K562 (cell line): ENCODE measurements around the gene CCDC136. TPM values are rescaled to one million over a fixed set of nuclear protein-coding genes. Genes with fewer than 3 reads are reported as not detected.

Source experiments
- FOXP1 ChIP-seq: sonication (generic); formaldehyde crosslinking; IDR thresholded peaks from 2 replicates; pipeline ENCODE4 v1.8.0; 2022; ENCODE audit warnings: mild to moderate bottlenecking, missing genetic modification reagents
- HCFC1 ChIP-seq: IDR thresholded peaks from 2 replicates; pipeline ENCODE4 v1.6.1; 2012; ENCODE audit warnings: low read depth, low read length, improper control_type of control experiment
- JUND ChIP-seq, 2 experiments: IDR thresholded peaks; 2 replicates in 1 of 2; 3 replicates in 1 of 2; pipeline ENCODE4 v1.6.1; 2011; ENCODE audit warnings: borderline replicate concordance in 2 of 2, low read depth in 2 of 2, low read length in 2 of 2, improper control_type of control experiment in 1 of 2, missing biosample characterization in 1 of 2, missing genetic modification characterization in 1 of 2, missing genetic modification reagents in 1 of 2
- MED1 ChIP-seq: sonication (generic); formaldehyde crosslinking; IDR thresholded peaks from 2 replicates; pipeline ENCODE4 v1.8.1; 2023; ENCODE audit warnings: missing genetic modification reagents, borderline replicate concordance
- MTF1 ChIP-seq: fragments of 250-450 bp; sonication (Bioruptor Pico); IDR thresholded peaks from 2 replicates; pipeline ENCODE4 v1.9.0; 2021; ENCODE audit warnings: moderate library complexity, mild to moderate bottlenecking, inconsistent platforms, borderline replicate concordance
- NFYB ChIP-seq: IDR thresholded peaks from 2 replicates; pipeline ENCODE4 v1.6.1; 2011; ENCODE audit warnings: mild to moderate bottlenecking, moderate library complexity; ENCODE audit not compliant: insufficient read length; ENCODE audit errors: extremely low read depth
- OTX1 ChIP-seq: fragments of 450-650 bp; formaldehyde crosslinking; IDR thresholded peaks from 2 replicates; pipeline ENCODE4 v1.4.0; 2022; ENCODE audit warnings: mild to moderate bottlenecking
- PCBP1 ChIP-seq: fragments of 200-400 bp; formaldehyde crosslinking; IDR thresholded peaks from 2 replicates; pipeline ENCODE4 v1.6.1; 2018; ENCODE audit warnings: mild to moderate bottlenecking, low read depth, low read length; ENCODE audit not compliant: poor library complexity, severe bottlenecking
- SMARCA5 ChIP-seq: fragments of 450-650 bp; IDR thresholded peaks from 2 replicates; pipeline ENCODE4 v1.6.1; 2016
- THAP12 ChIP-seq: fragments of 250-450 bp; sonication (Bioruptor Pico); IDR thresholded peaks from 2 replicates; pipeline ENCODE4 v1.9.0; 2021; ENCODE audit warnings: mild to moderate bottlenecking, inconsistent platforms
- TSC22D4 ChIP-seq: fragments of 450-650 bp; IDR thresholded peaks from 2 replicates; pipeline ENCODE4 v1.6.1; 2016; ENCODE audit warnings: missing genetic modification characterization, missing biosample characterization, control low read depth
- ZNF324 ChIP-seq: fragments of 250-450 bp; sonication (Bioruptor Pico); IDR thresholded peaks from 2 replicates; pipeline ENCODE4 v1.4.0; 2020; ENCODE audit warnings: mild to moderate bottlenecking
- ZSCAN32 ChIP-seq: fragments of 450-650 bp; formaldehyde crosslinking; IDR thresholded peaks from 2 replicates; pipeline ENCODE4 v1.4.0; 2020; ENCODE audit warnings: mild to moderate bottlenecking, moderate library complexity
- polyA plus RNA-seq, 8 experiments: library from polyadenylated mRNA; depleted of rRNA in 4 of 8; stranded (reverse) in 5 of 8; unstranded in 3 of 8; fragments of >200 nt; fragmentation: Nextera tagmentation in 2 of 8; fragmentation: Illumina TruSeq in 1 of 8; extraction: Ambion mirVana in 2 of 8; extraction: Trizol in 1 of 8; gene quantifications; 2 replicates each; pipeline versions ENCODE4 v1.2.1 to v1.2.3, GENCODE V29; 2011 to 2014; ENCODE audit warnings: inconsistent platforms in 1 of 8, missing spikeins in 1 of 8
- total RNA-seq, 7 experiments: library from RNA; depleted of rRNA in 6 of 7; stranded (reverse); fragments of >200 nt in 6 of 7; fragmentation: Illumina TruSeq in 2 of 7; extraction: Trizol in 2 of 7; gene quantifications; 2 replicates each; pipeline versions ENCODE4 v1.2.1 to v1.2.3, GENCODE V29; 2011 to 2021; ENCODE audit warnings: low replicate concordance in 1 of 7
- TF ChIP-seq, protein P1 (sequence below): fragments of 250-450 bp; sonication (Bioruptor Pico); IDR thresholded peaks from 2 replicates; pipeline ENCODE4 v1.4.0; 2020
- TF ChIP-seq, protein P2 (sequence below): sonication (generic); formaldehyde crosslinking; IDR thresholded peaks from 2 replicates; pipeline ENCODE4 v1.8.0; 2022; ENCODE audit warnings: missing genetic modification reagents, mild to moderate bottlenecking, borderline replicate concordance

CCDC136 gene
- total and polyA plus RNA-seq, 9 of the 15 experiments (the other 6 are each of a cell fraction or from before 2014, with no cell fraction given), result 2.4 to 40.8 (median 26.5) TPM

DNA sequence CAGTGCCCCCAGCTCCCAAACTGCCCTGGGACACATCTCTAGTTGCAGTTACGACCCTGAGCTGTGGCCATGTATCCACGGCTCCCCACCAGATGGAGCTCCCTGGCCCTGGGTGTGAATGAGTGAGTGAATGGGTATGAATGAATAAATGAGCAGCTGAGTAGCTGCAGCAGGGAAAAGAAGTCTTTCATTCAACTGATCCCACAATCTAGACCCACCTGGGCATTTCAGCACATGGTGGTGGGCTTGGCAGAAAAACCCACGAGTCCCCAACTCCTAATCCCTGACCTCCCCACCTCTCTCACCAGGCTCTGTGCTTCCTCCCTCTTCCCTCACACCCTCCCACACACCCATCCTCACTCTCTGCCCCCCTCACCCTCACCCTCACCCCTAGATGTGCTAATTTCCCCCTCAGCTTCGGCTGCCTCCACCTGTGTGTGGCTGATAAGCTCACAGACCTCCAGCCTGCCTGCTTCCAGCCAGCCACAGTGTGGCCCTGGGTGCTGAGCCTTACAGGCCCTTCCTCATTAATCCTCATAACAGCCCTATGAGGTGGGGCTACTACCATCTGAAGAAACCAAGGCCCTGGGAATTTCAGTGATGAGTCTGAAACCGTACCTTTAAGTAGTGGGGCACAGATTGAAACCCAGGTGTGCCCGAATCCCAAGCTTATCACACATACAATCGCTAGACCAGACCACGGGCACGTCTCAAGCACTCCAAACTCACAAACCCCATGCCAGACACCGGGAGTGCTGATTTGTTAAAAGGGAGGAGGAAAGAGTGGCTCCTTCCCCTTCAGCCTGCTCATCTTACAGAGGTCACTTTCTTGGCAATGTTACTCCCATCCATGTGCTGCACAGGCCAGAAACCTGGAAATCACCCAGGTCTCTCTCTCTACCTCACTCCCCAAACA, 68.6 kb downstream of the CCDC136 start (continued):
- TF ChIP-seq, protein P1, sequence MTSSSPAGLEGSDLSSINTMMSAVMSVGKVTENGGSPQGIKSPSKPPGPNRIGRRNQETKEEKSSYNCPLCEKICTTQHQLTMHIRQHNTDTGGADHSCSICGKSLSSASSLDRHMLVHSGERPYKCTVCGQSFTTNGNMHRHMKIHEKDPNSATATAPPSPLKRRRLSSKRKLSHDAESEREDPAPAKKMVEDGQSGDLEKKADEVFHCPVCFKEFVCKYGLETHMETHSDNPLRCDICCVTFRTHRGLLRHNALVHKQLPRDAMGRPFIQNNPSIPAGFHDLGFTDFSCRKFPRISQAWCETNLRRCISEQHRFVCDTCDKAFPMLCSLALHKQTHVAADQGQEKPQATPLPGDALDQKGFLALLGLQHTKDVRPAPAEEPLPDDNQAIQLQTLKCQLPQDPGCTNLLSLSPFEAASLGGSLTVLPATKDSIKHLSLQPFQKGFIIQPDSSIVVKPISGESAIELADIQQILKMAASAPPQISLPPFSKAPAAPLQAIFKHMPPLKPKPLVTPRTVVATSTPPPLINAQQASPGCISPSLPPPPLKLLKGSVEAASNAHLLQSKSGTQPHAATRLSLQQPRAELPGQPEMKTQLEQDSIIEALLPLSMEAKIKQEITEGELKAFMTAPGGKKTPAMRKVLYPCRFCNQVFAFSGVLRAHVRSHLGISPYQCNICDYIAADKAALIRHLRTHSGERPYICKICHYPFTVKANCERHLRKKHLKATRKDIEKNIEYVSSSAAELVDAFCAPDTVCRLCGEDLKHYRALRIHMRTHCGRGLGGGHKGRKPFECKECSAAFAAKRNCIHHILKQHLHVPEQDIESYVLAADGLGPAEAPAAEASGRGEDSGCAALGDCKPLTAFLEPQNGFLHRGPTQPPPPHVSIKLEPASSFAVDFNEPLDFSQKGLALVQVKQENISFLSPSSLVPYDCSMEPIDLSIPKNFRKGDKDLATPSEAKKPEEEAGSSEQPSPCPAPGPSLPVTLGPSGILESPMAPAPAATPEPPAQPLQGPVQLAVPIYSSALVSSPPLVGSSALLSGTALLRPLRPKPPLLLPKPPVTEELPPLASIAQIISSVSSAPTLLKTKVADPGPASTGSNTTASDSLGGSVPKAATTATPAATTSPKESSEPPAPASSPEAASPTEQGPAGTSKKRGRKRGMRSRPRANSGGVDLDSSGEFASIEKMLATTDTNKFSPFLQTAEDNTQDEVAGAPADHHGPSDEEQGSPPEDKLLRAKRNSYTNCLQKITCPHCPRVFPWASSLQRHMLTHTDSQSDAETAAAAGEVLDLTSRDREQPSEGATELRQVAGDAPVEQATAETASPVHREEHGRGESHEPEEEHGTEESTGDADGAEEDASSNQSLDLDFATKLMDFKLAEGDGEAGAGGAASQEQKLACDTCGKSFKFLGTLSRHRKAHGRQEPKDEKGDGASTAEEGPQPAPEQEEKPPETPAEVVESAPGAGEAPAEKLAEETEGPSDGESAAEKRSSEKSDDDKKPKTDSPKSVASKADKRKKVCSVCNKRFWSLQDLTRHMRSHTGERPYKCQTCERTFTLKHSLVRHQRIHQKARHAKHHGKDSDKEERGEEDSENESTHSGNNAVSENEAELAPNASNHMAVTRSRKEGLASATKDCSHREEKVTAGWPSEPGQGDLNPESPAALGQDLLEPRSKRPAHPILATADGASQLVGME (CRISPR knock-in tag), result 0 out of 2 replicates have a peak, but pooled peaks have one; percentile 26
- TF ChIP-seq FOXP1 (CRISPR knock-in tag) (peak; percentile 36; the same call in 1 of the 2 replicates), THAP12 (CRISPR knock-in tag) (0 out of 2 replicates have a peak, but pooled peaks have one; percentile 8), HCFC1 (no peak), MTF1 (CRISPR knock-in tag) (no peak), JUND (IDR thresholded peaks at IDR 0.05; ENCODE audit: borderline replicate concordance, low read depth, low read length) (peak; percentile 67), JUND (tag; IDR thresholded peaks at IDR 0.05; ENCODE audit: borderline replicate concordance, low read depth, low read length) (peak; percentile 35; the same call in 1 of the 3 replicates), SMARCA5 (no peak), TSC22D4 (tag) (no peak), ZSCAN32 (CRISPR knock-in tag) (0 out of 2 replicates have a peak, but pooled peaks have one; percentile 40), PCBP1 (no peak), ZNF324 (CRISPR knock-in tag) (no peak), OTX1 (CRISPR knock-in tag) (peak; percentile 98), NFYB (no peak), MED1 (CRISPR knock-in tag) (no peak)
- TF ChIP-seq, protein P2, sequence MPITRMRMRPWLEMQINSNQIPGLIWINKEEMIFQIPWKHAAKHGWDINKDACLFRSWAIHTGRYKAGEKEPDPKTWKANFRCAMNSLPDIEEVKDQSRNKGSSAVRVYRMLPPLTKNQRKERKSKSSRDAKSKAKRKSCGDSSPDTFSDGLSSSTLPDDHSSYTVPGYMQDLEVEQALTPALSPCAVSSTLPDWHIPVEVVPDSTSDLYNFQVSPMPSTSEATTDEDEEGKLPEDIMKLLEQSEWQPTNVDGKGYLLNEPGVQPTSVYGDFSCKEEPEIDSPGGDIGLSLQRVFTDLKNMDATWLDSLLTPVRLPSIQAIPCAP (CRISPR knock-in tag), result no peak
